Ovary (tissue), 9 donors: Measurements from ENCODE around the gene CHKB. TPM values are rescaled to one million over a fixed set of nuclear protein-coding genes. Genes with fewer than 3 reads are reported as not detected.
"Not testable (repeated sequence)": the region's sequence is repeated elsewhere in the genome, so short reads cannot be mapped to it uniquely, and the experiment has no call there.

Experiments
- DNase-seq, 5 donors: peaks; one replicate each; pipeline ENCODE4 v3.0.0-alpha.2; 2019 to 2020
- H3K27ac ChIP-seq, 2 donors: fragments of 200-600 bp; one replicate each; pipeline versions ENCODE4 v1.5.1 to v1.8.0; 2019 to 2022
- H3K27me3 ChIP-seq: fragments of 200-600 bp; one replicate; pipeline ENCODE4 v1.8.0; 2022
- H3K36me3 ChIP-seq: fragments of 200-600 bp; sonication (generic); one replicate; pipeline ENCODE4 v1.5.1; 2019
- H3K4me1 ChIP-seq: one replicate; pipeline ENCODE4 v1.8.1; 2013; ENCODE audit warnings: mild to moderate bottlenecking, moderate library complexity; ENCODE audit not compliant: insufficient read depth
- H3K4me3 ChIP-seq: fragments of 200-600 bp; sonication (generic); one replicate; pipeline ENCODE4 v1.5.1; 2017
- H3K9me3 ChIP-seq, 2 donors: fragments of 200-600 bp in 1 of 2; sonication (generic) in 1 of 2; one replicate each; pipeline versions ENCODE4 v1.5.1 to v1.8.1; 2013 to 2019; ENCODE audit warnings: mild to moderate bottlenecking in 1 of 2, moderate library complexity in 1 of 2
- EP300 ChIP-seq: sonication (generic); formaldehyde crosslinking; IDR thresholded peaks from one replicate; pipeline ENCODE4 v1.6.1; 2017; ENCODE audit warnings: antibody characterized with exemption
- POLR2A ChIP-seq: fragments of 450-650 bp; IDR thresholded peaks from one replicate; pipeline ENCODE4 v1.6.1; 2017; ENCODE audit warnings: antibody characterized with exemption, mild to moderate bottlenecking, moderate library complexity
- WGBS, 3 donors: extraction: QIAGEN DNeasy Blood & Tissue Kit in 1 of 3; methylation state at CpG; one replicate each; pipeline versions ENCODE4 v1.1.5 to v1.1.7; 2013 to 2017; 5-methylcytosine and 5-hydroxymethylcytosine counted together
- intact Hi-C, 4 donors: fragments of 100-400 bp; cut with DNase I; formaldehyde crosslinking; loops; one replicate each; pipeline versions ENCODE4 v1.11.0 to v1.15.1; 2022 to 2023
- polyA plus RNA-seq, 2 donors: library from polyadenylated mRNA; stranded (reverse); fragments of 200-250 nt in 1 of 2; fragments of 350-450 nt in 1 of 2; fragmentation: Illumina TruSeq in 1 of 2; extraction: RNeasy Lipid Tissue Mini Kit (QIAGEN cat#74804) in 1 of 2; gene quantifications; one replicate each; pipeline ENCODE4 v1.2.3, GENCODE V29; 2013 to 2014
- total RNA-seq, 7 donors: library from RNA; depleted of rRNA in 2 of 7; stranded (reverse); fragments of >200 nt in 2 of 7; fragmentation: NEBNext Ultra II Directional in 3 of 7; extraction: Animal tissue kit (Norgen Biotek cat#: 25700) in 3 of 7; gene quantifications; one replicate each; pipeline versions ENCODE4 v1.1.0 to v1.2.4, GENCODE V29; 2016 to 2023
- TF ChIP-seq, protein P1 (sequence below), 3 donors: fragments of 450-650 bp in 2 of 3; fragments of 200-600 bp in 1 of 3; IDR thresholded peaks; one replicate each; pipeline versions ENCODE4 v1.5.1 to v1.8.0; 2016 to 2022; ENCODE audit warnings: antibody characterized with exemption in 3 of 3, mild to moderate bottlenecking in 1 of 3
- donor health status: DM: no; HTN: no; CAD: no; lungs with moderate emphysema.
- donor health status: DM: no; HTN: no; CAD: no.
- donor health status: Bipolar disorder and iron deficiency.
- donor health status: DM: yes; HTN: yes; CAD: no.
- donor health status: DM: no; HTN: no; CAD: no.
- donor health status: DM: yes; HTN: yes; CAD: no.

Gene CHKB
- total and polyA plus RNA-seq, 9 donors = 34.9 to 73.2 (median 47.9) TPM

DNA sequence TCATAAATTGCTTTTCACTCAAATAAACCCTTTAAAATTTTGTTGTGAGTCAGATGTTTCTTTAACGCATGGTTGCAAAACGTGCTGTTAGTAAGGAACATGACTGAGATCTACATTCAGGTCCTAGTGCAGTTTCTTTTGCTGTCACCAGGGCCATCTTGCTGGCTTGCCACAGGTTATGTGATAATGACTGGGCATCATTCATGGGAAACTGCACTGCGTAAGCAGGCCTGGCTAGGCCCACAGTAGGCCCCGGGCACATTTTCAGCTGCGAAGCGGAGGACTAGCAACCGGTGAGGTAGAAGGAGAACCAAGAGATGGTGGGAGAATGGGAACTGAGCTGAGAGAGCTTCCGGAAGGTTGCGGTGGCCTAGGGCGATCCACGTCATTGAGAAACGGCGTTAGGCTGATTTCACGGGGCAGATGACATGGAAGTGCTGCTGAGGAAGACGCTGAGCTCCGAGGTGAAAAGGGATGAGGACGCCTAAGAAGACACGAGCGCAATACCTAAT, 40.2 kb downstream of the CHKB start:
- H3K4me1 ChIP-seq = no peaks in the 10 kb centered on the region
- H3K9me3 ChIP-seq = no peaks in the 10 kb centered on the region
- H3K4me3 ChIP-seq = no peak overlapping the region
- 93 to 96% (median 93%) methylated on average over 19 of the region's 19 CpGs for WGBS, 3 donors
- intact Hi-C loops = no loop called here
- no peak overlapping the region for H3K27ac ChIP-seq
- H3K36me3 ChIP-seq = no peaks in the 10 kb centered on the region
- DNase-seq = peak in 1 of 5 donors; percentile 13
- H3K27me3 ChIP-seq = peaks cover 7% of the 10 kb centered on the region
- TF ChIP-seq, protein P1, sequence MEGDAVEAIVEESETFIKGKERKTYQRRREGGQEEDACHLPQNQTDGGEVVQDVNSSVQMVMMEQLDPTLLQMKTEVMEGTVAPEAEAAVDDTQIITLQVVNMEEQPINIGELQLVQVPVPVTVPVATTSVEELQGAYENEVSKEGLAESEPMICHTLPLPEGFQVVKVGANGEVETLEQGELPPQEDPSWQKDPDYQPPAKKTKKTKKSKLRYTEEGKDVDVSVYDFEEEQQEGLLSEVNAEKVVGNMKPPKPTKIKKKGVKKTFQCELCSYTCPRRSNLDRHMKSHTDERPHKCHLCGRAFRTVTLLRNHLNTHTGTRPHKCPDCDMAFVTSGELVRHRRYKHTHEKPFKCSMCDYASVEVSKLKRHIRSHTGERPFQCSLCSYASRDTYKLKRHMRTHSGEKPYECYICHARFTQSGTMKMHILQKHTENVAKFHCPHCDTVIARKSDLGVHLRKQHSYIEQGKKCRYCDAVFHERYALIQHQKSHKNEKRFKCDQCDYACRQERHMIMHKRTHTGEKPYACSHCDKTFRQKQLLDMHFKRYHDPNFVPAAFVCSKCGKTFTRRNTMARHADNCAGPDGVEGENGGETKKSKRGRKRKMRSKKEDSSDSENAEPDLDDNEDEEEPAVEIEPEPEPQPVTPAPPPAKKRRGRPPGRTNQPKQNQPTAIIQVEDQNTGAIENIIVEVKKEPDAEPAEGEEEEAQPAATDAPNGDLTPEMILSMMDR (IDR thresholded peaks at IDR 0.05) = no peak
- TF ChIP-seq POLR2A = no peak
- no peak for TF ChIP-seq EP300

DNA sequence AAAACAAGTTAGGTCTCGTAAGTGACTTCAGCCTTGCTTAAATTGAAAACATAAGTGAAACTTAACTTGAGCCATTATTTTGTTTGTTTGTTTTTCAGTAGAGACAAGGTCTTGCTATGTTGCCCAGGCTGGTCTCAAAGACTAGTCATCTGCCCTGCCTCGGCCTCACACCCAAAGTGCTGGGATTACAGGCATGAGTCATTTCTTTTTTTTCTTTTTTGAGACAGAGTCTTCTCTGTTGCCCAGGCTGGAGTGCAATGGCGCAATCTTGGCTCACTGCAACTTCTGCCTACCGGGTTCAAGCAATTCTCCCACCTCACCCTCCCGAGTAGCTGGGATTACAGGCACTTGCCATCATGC, 41.0 kb downstream of the CHKB start:
- H3K4me1 ChIP-seq, H3K36me3 ChIP-seq, H3K27me3 ChIP-seq, H3K9me3 ChIP-seq, intact Hi-C loops, H3K27ac ChIP-seq, H3K4me3 ChIP-seq: not testable (repeated sequence)
- 74 to 84% (median 79%) methylated on average over 5 of the region's 5 CpGs for whole genome bisulfite sequencing, 3 donors
- DNase-seq = peak in 1 of 5 donors; percentile 16

DNA sequence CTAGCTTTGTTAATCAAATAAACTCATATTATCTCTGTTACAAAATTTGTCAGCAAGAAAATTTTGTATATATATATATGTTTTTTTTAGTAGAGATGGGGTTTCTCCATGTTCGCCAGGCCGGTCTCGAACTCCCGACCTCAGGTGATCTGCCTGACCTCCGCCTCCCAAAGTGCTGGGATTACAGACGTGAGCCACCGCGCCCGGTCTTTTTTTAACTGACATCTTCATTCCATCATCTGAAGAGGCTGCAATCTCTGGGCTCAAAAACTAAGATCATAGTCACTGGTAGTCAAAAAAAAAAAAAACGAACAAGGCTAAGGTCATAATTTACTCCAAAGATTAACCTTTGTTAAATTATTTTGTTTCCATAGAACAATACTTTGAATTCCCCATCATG, 42.3 kb downstream of the CHKB start:
- Histone ChIP-seq H3K27ac (no peak overlapping the region), H3K27me3 (peaks cover 5% of the 10 kb centered on the region)
- TF ChIP-seq, protein P1 (IDR thresholded peaks at IDR 0.05) = no peak
- TF ChIP-seq POLR2A (no peak), EP300 (no peak)

DNA sequence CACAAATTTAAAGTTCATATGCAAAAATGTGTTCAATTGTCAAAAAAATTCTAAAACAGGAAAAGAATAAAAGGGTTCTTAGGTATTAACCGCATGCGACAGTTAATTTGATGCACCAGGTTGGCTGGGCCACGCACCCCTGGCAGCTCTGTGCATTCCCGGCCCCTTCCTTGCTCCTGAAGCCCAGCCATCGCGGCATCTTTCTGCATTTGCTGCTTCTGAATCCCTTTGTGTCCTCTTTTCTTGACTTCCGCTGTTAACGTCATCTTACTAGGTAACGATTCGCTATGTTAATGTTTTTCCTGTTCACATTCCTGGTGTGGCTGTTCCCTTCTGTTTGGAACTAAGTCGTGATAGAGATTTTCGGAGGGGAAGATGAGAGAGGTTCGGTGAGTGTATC, 44.9 kb downstream of the CHKB start:
- H3K27ac ChIP-seq = no peak overlapping the region
- no peak for DNase-seq
- intact Hi-C loops = no loop called here
- WGBS, 3 donors = 84 to 85% (median 84%) methylated on average over 13 of the region's 13 CpGs
- H3K9me3 ChIP-seq = no peaks in the 10 kb centered on the region
- H3K4me3 ChIP-seq = no peak overlapping the region
- H3K27me3 ChIP-seq = no peaks in the 10 kb centered on the region
- no peaks in the 10 kb centered on the region for H3K36me3 ChIP-seq
- no peaks in the 10 kb centered on the region for H3K4me1 ChIP-seq
- TF ChIP-seq, protein P1 (IDR thresholded peaks at IDR 0.05) = no peak
- TF ChIP-seq EP300 (no peak), POLR2A (no peak)

More for the DNA sequence above, 42.3 kb downstream of the CHKB start:
- DNase-seq = no peak
- H3K9me3 ChIP-seq = no peaks in the 10 kb centered on the region
- no peak overlapping the region for H3K4me3 ChIP-seq
- intact Hi-C loops = no loop called here
- H3K4me1 ChIP-seq = no peaks in the 10 kb centered on the region
- no peaks in the 10 kb centered on the region for H3K36me3 ChIP-seq
- 80 to 82% (median 80%) methylated on average over 10 of the region's 10 CpGs for WGBS, 3 donors

DNA sequence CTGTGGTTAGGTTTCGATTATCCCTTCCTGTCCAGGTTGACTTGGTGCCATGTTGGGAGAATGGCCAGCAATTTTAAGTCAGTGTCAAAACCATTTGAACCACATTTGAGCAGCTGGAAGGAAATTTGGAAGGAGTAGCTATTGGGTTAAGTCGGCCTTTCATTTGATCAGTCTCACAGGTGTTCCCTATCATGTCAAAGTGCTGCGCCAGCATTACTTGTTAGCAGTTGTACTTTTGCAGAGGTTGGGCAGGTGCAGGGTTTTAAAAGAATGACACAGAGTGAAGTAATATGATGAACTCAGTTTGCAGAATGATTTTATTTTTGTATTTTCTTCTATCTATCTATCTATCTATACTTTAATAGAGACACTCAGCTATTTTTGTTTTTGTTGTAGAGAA, 46.4 kb downstream of the CHKB start:
- TF ChIP-seq EP300 (no peak), POLR2A (no peak)
- TF ChIP-seq, protein P1 (IDR thresholded peaks at IDR 0.05) = no peak
- H3K4me3 ChIP-seq = no peak overlapping the region
- H3K36me3 ChIP-seq = no peaks in the 10 kb centered on the region
- DNase-seq = no peak
- WGBS, 3 donors = 32 to 42% (median 38%) methylated on average over 3 of the region's 3 CpGs
- H3K27ac ChIP-seq = no peak overlapping the region
- H3K9me3 ChIP-seq = no peaks in the 10 kb centered on the region
- intact Hi-C loops = no loop called here
- peaks cover 4% of the 10 kb centered on the region for H3K27me3 ChIP-seq
- peaks cover 9% of the 10 kb centered on the region for H3K4me1 ChIP-seq
